Measurements from ENCODE around the gene LHFPL2. TPM values are rescaled to one million over a fixed set of nuclear protein-coding genes. Genes with fewer than 3 reads are reported as not detected.

Gene LHFPL2
- total RNA-seq, 4 donors from 2014 or later = 34.4 to 79.6 (median 51.5) TPM

- WGBS, 2 donors (ENCODE audit: low coverage in 1 of 2) = 76 to 80% methylated on average over 1 to 2 of the region's 2 CpGs
- Histone ChIP-seq H3K4me1 (peaks cover 22 to 68% (median 29%) of the 10 kb centered on the region in 4 donors), H3K4me3 (no peak overlapping the region), H3K27me3 (no peaks in the 10 kb centered on the region), H3K36me3 (no peaks in the 10 kb centered on the region), H3K9me3 (no peaks in the 10 kb centered on the region), H3K27ac (peak overlapping the region; percentile 66 to 81 (median 76))
- intact Hi-C loops (cut with DNase I; ENCODE audit: low total_unique reads) = no loop called here
- in situ Hi-C loops (cut with MboI; ENCODE audit: low pct_ligation_motif_present in 1 of 4, low pct_unique_long_range_greater_than_20kb in 1 of 4, low sequenced_read_pairs in 3 of 4) = no loop called here
- no peak for DNase-seq
- no peak for TF ChIP-seq POLR2AphosphoS5 (IDR thresholded peaks at IDR 0.05)
- TF ChIP-seq POLR2A (IDR thresholded peaks at IDR 0.05) = no peak
- no peak for TF ChIP-seq EP300 (IDR thresholded peaks at IDR 0.05; ENCODE audit: low read depth)
- no peak for TF ChIP-seq CTCF (IDR thresholded peaks at IDR 0.05)
Measured at GRCh38 chr5:78506261-78507024, 142.1 kb downstream of the LHFPL2 start.

GRCh38 chr5:78505860-78506259 is 142.7 kb downstream of the LHFPL2 start:
- intact Hi-C loops (cut with DNase I; ENCODE audit: low total_unique reads) (no loop called here), in situ Hi-C loops (cut with MboI; ENCODE audit: low pct_ligation_motif_present in 1 of 4, low pct_unique_long_range_greater_than_20kb in 1 of 4, low sequenced_read_pairs in 3 of 4) (no loop called here)
- Histone ChIP-seq H3K4me3 (no peak overlapping the region), H3K36me3 (no peaks in the 10 kb centered on the region), H3K27ac (peak overlapping the region; percentile 66 to 81 (median 76)), H3K4me1 (peaks cover 22 to 67% (median 29%) of the 10 kb centered on the region in 4 donors), H3K9me3 (no peaks in the 10 kb centered on the region), H3K27me3 (no peaks in the 10 kb centered on the region)
- no peak for TF ChIP-seq POLR2A (IDR thresholded peaks at IDR 0.05)
- no peak for TF ChIP-seq POLR2AphosphoS5 (IDR thresholded peaks at IDR 0.05)
- no peak for TF ChIP-seq EP300 (IDR thresholded peaks at IDR 0.05; ENCODE audit: low read depth)
- no peak for TF ChIP-seq CTCF (IDR thresholded peaks at IDR 0.05)
- WGBS, 2 donors (ENCODE audit: low coverage in 1 of 2) = 73 to 86% methylated on average over 1 to 2 of the region's 2 CpGs
- no peak for DNase-seq

- intact Hi-C loops (cut with DNase I; ENCODE audit: low total_unique reads) = no loop called here
- 36 to 39% methylated on average over 4 to 10 of the region's 10 CpGs for WGBS, 2 donors (ENCODE audit: low coverage in 1 of 2)
Measured at GRCh38 chr5:78504704-78505677, 143.6 kb downstream of the LHFPL2 start.

More at GRCh38 chr5:78504704-78505677, 143.6 kb downstream of the LHFPL2 start:
- Histone ChIP-seq H3K27ac (peak overlapping the region; percentile 66 to 81 (median 76)), H3K9me3 (no peaks in the 10 kb centered on the region), H3K27me3 (no peaks in the 10 kb centered on the region), H3K4me1 (peaks cover 20 to 59% (median 24%) of the 10 kb centered on the region in 4 donors), H3K4me3 (no peak overlapping the region), H3K36me3 (no peaks in the 10 kb centered on the region)
- in situ Hi-C loops (cut with MboI; ENCODE audit: low pct_ligation_motif_present in 1 of 4, low pct_unique_long_range_greater_than_20kb in 1 of 4, low sequenced_read_pairs in 3 of 4) = no loop called here
- TF ChIP-seq POLR2AphosphoS5 (IDR thresholded peaks at IDR 0.05) = peak; percentile 40 to 65 (median 65)
- no peak for TF ChIP-seq CTCF (IDR thresholded peaks at IDR 0.05)
- DNase-seq = peak; percentile 72

All from transverse colon (tissue), 4 donors.